GM21529 (cell line): ENCODE data around the gene SLC38A3.

Experiments used
- ATAC-seq: cut with Tn5 transposase; IDR thresholded peaks from one replicate; pipeline ENCODE4 v1.9.1; 2021; ENCODE audit not compliant: unreplicated experiment

The SLC38A3 gene

GRCh38 chr3:50265571-50265970 is 60.5 kb downstream of the SLC38A3 start:
- ATAC-seq = no peak

- ATAC-seq = no peak
Measured at GRCh38 chr3:50266017-50266416, 60.9 kb downstream of the SLC38A3 start.

- no peak for ATAC-seq
Measured at GRCh38 chr3:50266836-50267235, 61.8 kb downstream of the SLC38A3 start.

GRCh38 chr3:50267280-50267913 is 62.3 kb downstream of the SLC38A3 start:
- ATAC-seq = no peak

- ATAC-seq = no peak
Measured at GRCh38 chr3:50268276-50268675, 63.2 kb downstream of the SLC38A3 start.

- ATAC-seq = no peak
Measured at GRCh38 chr3:50268703-50269451, 63.8 kb downstream of the SLC38A3 start, which contains the start of gene SEMA3B. Gene SEMA3B (plus strand): TSS chr3:50269147. CDS start chr3:50269241, 94 bp downstream.

- no peak for ATAC-seq
Measured at GRCh38 chr3:50269460-50269859, 64.4 kb downstream of the SLC38A3 start.

GRCh38 chr3:50269977-50270413 is 64.9 kb downstream of the SLC38A3 start:
- no peak for ATAC-seq

- no peak for ATAC-seq
Measured at GRCh38 chr3:50270422-50271224, 65.6 kb downstream of the SLC38A3 start.
